ENCODE measurements around the gene MVB12B.

MVB12B gene

DNA sequence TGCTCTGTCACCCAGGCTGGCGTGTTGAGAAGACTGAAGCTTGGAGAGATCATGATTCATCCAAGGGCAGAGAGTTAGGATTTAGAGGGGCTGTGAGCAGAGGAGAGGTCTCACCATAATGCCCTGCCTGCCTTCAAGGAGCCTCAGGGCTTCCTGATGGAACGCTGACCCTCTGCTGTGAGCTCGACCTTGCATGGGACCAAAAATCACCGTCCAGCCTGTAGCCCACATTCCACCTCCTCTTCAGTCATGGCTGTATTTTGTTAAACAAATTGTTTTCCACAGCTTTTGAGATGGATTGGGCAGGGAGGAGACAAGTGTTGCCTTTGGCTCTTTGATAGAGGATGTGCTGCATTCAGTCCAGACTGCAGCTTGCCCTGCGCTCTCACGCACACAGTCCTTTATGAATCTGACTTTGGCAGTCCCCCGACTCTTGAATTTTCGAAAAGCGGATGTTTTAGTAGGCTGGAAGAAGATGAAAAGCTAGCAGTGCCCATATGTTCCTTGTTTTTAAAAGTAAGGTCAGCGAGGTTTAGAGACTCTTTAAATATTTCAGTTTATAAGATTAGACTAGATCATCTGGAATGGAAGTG lies 79.5 kb downstream of the MVB12B start:
- ATAC-seq (ENCODE audit: low read depth) (no peak), DNase-seq (ENCODE audit: low spot score) (no peak)
- Histone ChIP-seq H3K9me3 (ENCODE audit: severe bottlenecking) (no peaks in the 10 kb centered on the region), H3K36me3 (ENCODE audit: low read depth) (no peaks in the 10 kb centered on the region), H3K4me1 (ENCODE audit: insufficient read depth, poor library complexity, severe bottlenecking) (peaks cover 3% of the 10 kb centered on the region), H3K27me3 (ENCODE audit: insufficient read depth, poor library complexity, severe bottlenecking) (no peaks in the 10 kb centered on the region), H3K27ac (ENCODE audit: poor library complexity, severe bottlenecking) (no peak overlapping the region), H3K4me3 (ENCODE audit: severe bottlenecking) (no peak overlapping the region)
- TF ChIP-seq, protein P1, sequence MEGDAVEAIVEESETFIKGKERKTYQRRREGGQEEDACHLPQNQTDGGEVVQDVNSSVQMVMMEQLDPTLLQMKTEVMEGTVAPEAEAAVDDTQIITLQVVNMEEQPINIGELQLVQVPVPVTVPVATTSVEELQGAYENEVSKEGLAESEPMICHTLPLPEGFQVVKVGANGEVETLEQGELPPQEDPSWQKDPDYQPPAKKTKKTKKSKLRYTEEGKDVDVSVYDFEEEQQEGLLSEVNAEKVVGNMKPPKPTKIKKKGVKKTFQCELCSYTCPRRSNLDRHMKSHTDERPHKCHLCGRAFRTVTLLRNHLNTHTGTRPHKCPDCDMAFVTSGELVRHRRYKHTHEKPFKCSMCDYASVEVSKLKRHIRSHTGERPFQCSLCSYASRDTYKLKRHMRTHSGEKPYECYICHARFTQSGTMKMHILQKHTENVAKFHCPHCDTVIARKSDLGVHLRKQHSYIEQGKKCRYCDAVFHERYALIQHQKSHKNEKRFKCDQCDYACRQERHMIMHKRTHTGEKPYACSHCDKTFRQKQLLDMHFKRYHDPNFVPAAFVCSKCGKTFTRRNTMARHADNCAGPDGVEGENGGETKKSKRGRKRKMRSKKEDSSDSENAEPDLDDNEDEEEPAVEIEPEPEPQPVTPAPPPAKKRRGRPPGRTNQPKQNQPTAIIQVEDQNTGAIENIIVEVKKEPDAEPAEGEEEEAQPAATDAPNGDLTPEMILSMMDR (IDR thresholded peaks at IDR 0.05; ENCODE audit: poor library complexity, severe bottlenecking) = no peak

DNA sequence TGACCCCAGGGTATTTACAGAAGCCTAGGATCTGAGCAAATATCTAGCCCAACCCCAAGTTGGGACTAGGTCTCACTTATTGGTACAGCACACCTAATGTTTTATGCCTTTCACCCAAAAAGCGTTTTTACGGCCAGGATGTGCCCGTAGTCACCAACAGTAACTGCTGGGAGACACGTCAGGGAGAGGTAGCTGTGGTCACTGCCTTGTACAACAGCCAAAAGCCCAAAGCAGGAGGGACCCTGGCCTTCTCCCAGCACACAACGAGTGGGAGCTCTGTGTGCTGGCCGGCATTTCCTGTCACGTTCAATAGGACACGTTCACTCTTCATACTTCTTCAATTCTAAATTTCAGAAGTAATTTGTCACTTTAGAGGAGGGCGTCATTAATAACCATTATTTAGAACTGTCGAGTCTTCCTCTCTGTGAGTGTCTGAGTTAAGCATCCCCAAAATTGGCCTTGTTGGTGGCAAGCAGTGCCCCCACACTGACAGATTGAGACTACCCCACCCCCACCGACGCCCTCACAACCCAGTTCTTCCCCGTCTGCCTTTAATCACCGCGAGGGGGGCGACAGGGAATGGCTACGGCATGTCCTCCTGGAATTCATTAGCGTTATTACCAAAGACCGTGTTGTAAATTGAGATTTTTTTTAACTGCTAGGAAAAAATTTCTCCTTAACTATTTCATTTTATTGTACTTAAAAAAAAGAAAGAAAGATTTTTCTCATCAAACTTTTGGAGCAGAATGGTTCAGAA lies 80.7 kb downstream of the MVB12B start:
- TF ChIP-seq, protein P1 (IDR thresholded peaks at IDR 0.05; ENCODE audit: poor library complexity, severe bottlenecking) = no peak
- H3K36me3 ChIP-seq (ENCODE audit: low read depth) = no peaks in the 10 kb centered on the region
- H3K27me3 ChIP-seq (ENCODE audit: insufficient read depth, poor library complexity, severe bottlenecking) = no peaks in the 10 kb centered on the region
- no peak for ATAC-seq (ENCODE audit: low read depth)
- H3K4me1 ChIP-seq (ENCODE audit: insufficient read depth, poor library complexity, severe bottlenecking) = peaks cover 13% of the 10 kb centered on the region
- H3K27ac ChIP-seq (ENCODE audit: poor library complexity, severe bottlenecking) = no peak overlapping the region
- H3K9me3 ChIP-seq (ENCODE audit: severe bottlenecking) = no peaks in the 10 kb centered on the region
- H3K4me3 ChIP-seq (ENCODE audit: severe bottlenecking) = no peak overlapping the region
- no peak for DNase-seq (ENCODE audit: low spot score)

DNA sequence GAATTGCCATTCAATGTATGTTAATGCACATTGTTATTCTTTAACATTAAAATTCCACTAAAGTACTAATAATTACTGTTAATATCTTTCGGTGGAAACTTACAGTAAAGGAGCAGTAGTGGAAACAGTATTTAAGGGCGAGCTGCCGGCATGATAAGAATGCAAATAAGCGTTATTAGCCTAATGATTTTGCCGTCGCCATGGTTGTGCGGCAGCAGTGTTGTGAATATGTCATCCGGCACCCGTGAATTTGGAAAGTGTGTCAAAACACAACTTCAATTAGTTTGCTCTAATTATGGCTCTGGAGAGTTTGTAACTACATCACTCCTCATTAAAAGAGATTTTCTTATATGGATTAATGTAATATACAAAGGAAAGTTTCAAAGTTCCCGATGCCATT lies 81.4 kb downstream of the MVB12B start:
- ATAC-seq (ENCODE audit: low read depth) (no peak), DNase-seq (ENCODE audit: low spot score) (no peak)
- H3K27me3 ChIP-seq (ENCODE audit: insufficient read depth, poor library complexity, severe bottlenecking) = no peaks in the 10 kb centered on the region
- H3K9me3 ChIP-seq (ENCODE audit: severe bottlenecking) = no peaks in the 10 kb centered on the region
- no peaks in the 10 kb centered on the region for H3K36me3 ChIP-seq (ENCODE audit: low read depth)
- TF ChIP-seq, protein P1 (IDR thresholded peaks at IDR 0.05; ENCODE audit: poor library complexity, severe bottlenecking) = no peak
- H3K4me1 ChIP-seq (ENCODE audit: insufficient read depth, poor library complexity, severe bottlenecking) = peaks cover 13% of the 10 kb centered on the region
- H3K4me3 ChIP-seq (ENCODE audit: severe bottlenecking) = no peak overlapping the region
- no peak overlapping the region for H3K27ac ChIP-seq (ENCODE audit: poor library complexity, severe bottlenecking)

DNA sequence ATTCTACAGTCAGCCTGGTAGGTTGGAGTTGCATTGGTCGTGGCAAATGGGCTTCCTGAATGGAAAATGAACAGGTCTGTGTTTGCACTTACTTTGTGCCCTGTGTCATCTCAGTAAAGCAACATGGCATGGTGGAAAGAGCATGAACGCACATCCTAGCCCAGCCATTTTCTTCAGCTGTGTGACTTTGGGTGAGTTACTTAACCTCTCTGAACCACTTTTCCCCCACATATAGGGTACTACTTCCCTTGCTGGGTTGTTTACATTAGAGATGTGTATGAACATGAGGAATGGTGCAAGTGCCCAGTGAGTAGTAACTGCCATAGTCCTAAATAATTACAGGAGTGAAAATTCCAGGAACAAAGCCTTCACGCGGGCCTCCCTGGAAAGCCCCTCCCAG lies 83.6 kb downstream of the MVB12B start:
- Histone ChIP-seq H3K27ac (ENCODE audit: poor library complexity, severe bottlenecking) (no peak overlapping the region), H3K4me1 (ENCODE audit: insufficient read depth, poor library complexity, severe bottlenecking) (peaks cover 13% of the 10 kb centered on the region), H3K36me3 (ENCODE audit: low read depth) (no peaks in the 10 kb centered on the region), H3K9me3 (ENCODE audit: severe bottlenecking) (no peaks in the 10 kb centered on the region), H3K27me3 (ENCODE audit: insufficient read depth, poor library complexity, severe bottlenecking) (no peaks in the 10 kb centered on the region), H3K4me3 (ENCODE audit: severe bottlenecking) (no peak overlapping the region)
- TF ChIP-seq, protein P1 (IDR thresholded peaks at IDR 0.05; ENCODE audit: poor library complexity, severe bottlenecking) = no peak
- DNase-seq (ENCODE audit: low spot score) (no peak), ATAC-seq (ENCODE audit: low read depth) (no peak)

Measured in RWPE2 (cell line).